CD8-positive, alpha-beta memory T cell (primary cell): ENCODE measurements around the gene SF1. TPM values are rescaled to one million over a fixed set of nuclear protein-coding genes. Genes with fewer than 3 reads are reported as not detected.

ENCODE experiments used
- CTCF ChIA-PET: fragments of 350-600 bp; sonication (Branson Sonifier 250); formaldehyde crosslinking; loops from one replicate; lab custom pipeline; 2021; ENCODE audit warnings: antibody characterized with exemption; lab: Charles Lee
- POLR2A ChIA-PET: fragments of 350-600 bp; sonication (Branson Sonifier 250); formaldehyde crosslinking; loops from one replicate; lab custom pipeline; 2021; ENCODE audit warnings: antibody characterized with exemption; lab: Charles Lee
- DNase-seq, 5 donors: peaks; one replicate each; pipeline versions ENCODE4 v3.0.0 to v3.0.0-alpha.2; 2020 to 2022; ENCODE audit warnings: mixed read lengths in 1 of 5
- H3K27ac ChIP-seq: one replicate; pipeline ENCODE4 v1.7.0; 2013; ENCODE audit warnings: low read depth, mild to moderate bottlenecking, low read length, moderate library complexity
- H3K27me3 ChIP-seq: 2 replicates; pipeline ENCODE4 v1.7.0; 2013; ENCODE audit warnings: low read length, mild to moderate bottlenecking; ENCODE audit not compliant: insufficient read depth, poor library complexity, severe bottlenecking
- H3K36me3 ChIP-seq: 2 replicates; pipeline ENCODE4 v1.7.0; 2013; ENCODE audit warnings: mild to moderate bottlenecking, low read length, moderate library complexity; ENCODE audit not compliant: insufficient read depth
- H3K4me1 ChIP-seq: 2 replicates; pipeline ENCODE4 v1.7.0; 2013; ENCODE audit warnings: mild to moderate bottlenecking, low read length, moderate library complexity; ENCODE audit not compliant: insufficient read depth
- H3K4me3 ChIP-seq: 2 replicates; pipeline ENCODE4 v1.7.0; 2013; ENCODE audit warnings: mild to moderate bottlenecking, low read length
- H3K9me3 ChIP-seq: 2 replicates; pipeline ENCODE4 v1.7.0; 2013; ENCODE audit warnings: mild to moderate bottlenecking, low read length
- H3K27ac Mint-ChIP-seq, 8 donors: one replicate each; pipeline ENCODE4 v1.8.0; 2020 to 2021; ENCODE audit warnings: mixed read lengths in 8 of 8, mild to moderate bottlenecking in 6 of 8, inconsistent platforms in 3 of 8, moderate library complexity in 3 of 8
- H3K27me3 Mint-ChIP-seq, 2 donors: one replicate each; pipeline ENCODE4 v1.8.0; 2020 to 2021; ENCODE audit warnings: mixed read lengths in 2 of 2, mild to moderate bottlenecking in 1 of 2, moderate library complexity in 1 of 2
- H3K36me3 Mint-ChIP-seq, 3 donors: one replicate each; pipeline ENCODE4 v1.8.0; 2020 to 2021; ENCODE audit warnings: mixed read lengths in 3 of 3, inconsistent platforms in 1 of 3, mild to moderate bottlenecking in 1 of 3
- H3K4me1 Mint-ChIP-seq, 3 donors: one replicate each; pipeline ENCODE4 v1.8.0; 2020 to 2021; ENCODE audit warnings: mixed read lengths in 3 of 3, inconsistent platforms in 1 of 3, mild to moderate bottlenecking in 1 of 3
- H3K4me3 Mint-ChIP-seq, 7 donors: one replicate each; pipeline ENCODE4 v1.8.0; 2020 to 2021; ENCODE audit warnings: mixed read lengths in 7 of 7, mild to moderate bottlenecking in 6 of 7, moderate library complexity in 4 of 7, inconsistent platforms in 2 of 7
- H3K9me3 Mint-ChIP-seq, 5 donors: one replicate each; pipeline ENCODE4 v1.8.0; 2020 to 2022; ENCODE audit warnings: mixed read lengths in 5 of 5, mild to moderate bottlenecking in 3 of 5, moderate library complexity in 2 of 5, inconsistent platforms in 1 of 5
- polyA plus RNA-seq: library from polyadenylated mRNA; unstranded; fragments of 300-500 nt; fragmentation: Illumina TruSeq; gene quantifications from one replicate; pipeline ENCODE4 v1.2.3, GENCODE V29; 2021
- total RNA-seq, 2 experiments: library from RNA; stranded (reverse); gene quantifications; one replicate each; pipeline ENCODE4 v1.2.3, GENCODE V29; 2021

The SF1 gene
- total and polyA plus RNA-seq, 3 experiments from 2014 or later, result 176 to 423 (median 403) TPM

DNA sequence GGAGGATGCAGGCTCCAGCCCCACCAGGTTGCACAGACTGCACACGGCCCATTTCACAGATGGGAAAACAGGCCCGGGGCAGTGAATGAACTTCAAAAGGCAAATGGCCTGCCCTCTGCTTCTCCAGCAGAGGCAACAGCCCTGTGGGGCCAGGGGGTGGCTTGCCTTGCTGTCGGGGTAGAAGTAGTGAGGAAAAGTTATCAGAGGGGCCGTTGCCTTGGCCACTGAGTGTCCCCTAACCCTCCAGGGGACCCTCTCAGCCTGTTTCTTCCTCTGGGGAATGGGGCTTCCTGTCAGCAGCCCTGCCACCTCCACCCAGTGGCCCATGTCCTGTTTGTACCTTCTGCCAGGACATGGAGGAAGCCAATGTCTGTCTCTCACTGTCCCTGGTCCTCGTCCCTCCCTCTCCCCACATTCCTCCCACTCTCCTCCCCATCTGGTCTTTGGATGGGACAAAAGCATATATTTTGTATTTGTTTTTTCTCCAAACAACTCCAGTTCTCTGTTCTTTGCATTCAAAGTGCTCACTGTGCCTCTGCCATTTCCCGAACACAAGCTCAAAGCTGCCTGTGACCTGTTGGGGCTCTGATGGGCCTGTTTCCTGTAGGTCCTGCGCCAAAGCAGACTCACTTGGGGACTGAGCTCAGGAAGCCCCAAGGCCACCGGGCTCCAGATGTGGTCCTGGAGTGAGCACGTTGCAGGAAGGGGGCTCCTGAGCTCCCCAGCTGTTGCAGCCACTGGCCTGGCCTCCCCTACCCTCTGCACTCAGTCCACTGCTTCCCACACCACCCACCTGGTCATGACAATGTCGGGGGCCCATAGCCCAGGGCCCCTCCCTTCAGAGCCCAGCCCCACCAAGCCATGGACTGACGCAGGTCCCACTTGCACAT lies 15.2 kb upstream of the SF1 start:
- DNase-seq, result no peak
- peaks cover 6 to 22% (median 11%) of the 10 kb centered on the region in 3 donors for H3K4me1 Mint-ChIP-seq
- Histone ChIP-seq H3K27me3 (no peaks in the 10 kb centered on the region), H3K4me3 (no peak overlapping the region), H3K27ac (no peak overlapping the region), H3K4me1 (no peaks in the 10 kb centered on the region), H3K36me3 (no peaks in the 10 kb centered on the region), H3K9me3 (no peaks in the 10 kb centered on the region)
- peaks cover 0 to 68% (median 8%) of the 10 kb centered on the region in 3 donors for H3K36me3 Mint-ChIP-seq
- H3K9me3 Mint-ChIP-seq, result no peaks in the 10 kb centered on the region
- POLR2A ChIA-PET, result interaction anchor here (0.5 to 1.1 kb wide), 2 partner anchors 12 to 18 kb away, joined by 3 read pairs; no protein-coding TSS in a partner anchor
- H3K4me3 Mint-ChIP-seq, result no peak overlapping the region
- CTCF ChIA-PET, result interaction anchor here (0.9 to 1.8 kb wide), 4 partner anchors 8 to 100 kb away, joined by 3 to 5 read pairs (median 3); partner anchors contain the start of gene SF1
- H3K27me3 Mint-ChIP-seq, result peaks cover 0 to 1% of the 10 kb centered on the region in 2 donors
- peak overlapping the region in 6 of 8 donors; percentile 17 to 89 (median 62) for H3K27ac Mint-ChIP-seq

DNA sequence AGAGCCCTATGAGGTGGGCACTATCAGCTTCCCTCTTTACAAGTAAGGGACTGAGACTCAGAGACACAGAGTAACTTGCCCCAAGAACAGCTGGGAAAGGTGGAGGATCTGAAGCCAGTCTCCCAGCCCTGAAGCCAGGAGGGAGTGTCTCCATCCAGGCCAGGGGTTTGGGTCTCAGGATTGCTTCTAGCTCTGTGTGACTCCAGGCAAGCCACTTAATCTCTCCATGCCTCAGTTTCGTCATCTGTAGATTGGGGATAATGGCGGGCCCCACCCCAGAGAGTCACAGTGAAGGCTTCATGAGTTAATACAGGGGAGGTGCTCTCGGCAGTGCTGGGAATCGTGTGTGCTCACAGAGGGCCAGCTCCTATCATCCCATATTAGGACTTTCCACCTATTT lies 14.1 kb upstream of the SF1 start:
- Histone ChIP-seq H3K4me3 (no peak overlapping the region), H3K9me3 (no peaks in the 10 kb centered on the region), H3K27ac (no peak overlapping the region), H3K36me3 (no peaks in the 10 kb centered on the region), H3K4me1 (peaks cover 5% of the 10 kb centered on the region), H3K27me3 (no peaks in the 10 kb centered on the region)
- H3K27ac Mint-ChIP-seq, result peak overlapping the region in 3 of 8 donors; percentile 61 to 64 (median 62)
- peaks cover 0 to 70% (median 8%) of the 10 kb centered on the region in 3 donors for H3K36me3 Mint-ChIP-seq
- H3K4me1 Mint-ChIP-seq, result peaks cover 9 to 26% (median 13%) of the 10 kb centered on the region in 3 donors
- H3K9me3 Mint-ChIP-seq, result no peaks in the 10 kb centered on the region
- CTCF ChIA-PET, result interaction anchor here (1.0 kb wide), 1 partner anchor 50 kb away, joined by 3 read pairs; no protein-coding TSS in a partner anchor
- POLR2A ChIA-PET, result interaction anchor here (0.9 to 1.1 kb wide), 3 partner anchors 10 to 48 kb away, joined by 3 to 4 read pairs (median 3); no protein-coding TSS in a partner anchor
- H3K4me3 Mint-ChIP-seq, result no peak overlapping the region
- H3K27me3 Mint-ChIP-seq, result peaks cover 0 to 1% of the 10 kb centered on the region in 2 donors
- DNase-seq, result no peak

DNA sequence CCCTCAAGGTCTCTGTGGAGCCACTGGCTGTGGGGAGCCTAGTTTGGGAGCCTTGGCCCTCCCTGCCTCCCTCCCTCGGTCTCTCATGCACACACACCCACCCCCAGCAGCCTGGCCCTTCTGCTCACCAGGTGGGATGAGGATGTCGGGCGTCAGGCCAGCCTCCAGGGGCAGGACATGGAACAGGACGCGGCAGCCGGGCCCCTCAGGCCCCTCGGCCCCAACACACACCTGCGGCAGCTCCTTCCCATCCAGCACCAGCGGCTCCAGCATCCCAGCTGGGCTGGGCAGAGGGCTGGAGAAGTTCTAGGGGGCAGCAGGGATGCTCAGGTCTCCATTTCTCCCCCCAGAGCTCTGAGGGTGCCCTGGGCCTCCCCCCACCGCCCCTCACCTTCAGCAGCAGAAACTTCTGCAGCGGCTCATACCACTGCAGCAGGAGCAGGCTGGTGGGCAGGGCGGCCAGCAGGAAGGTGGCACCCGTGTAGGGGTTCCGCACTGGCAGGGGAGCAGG lies 13.5 kb upstream of the SF1 start:
- Histone ChIP-seq H3K4me1 (peaks cover 7% of the 10 kb centered on the region), H3K27me3 (no peaks in the 10 kb centered on the region), H3K27ac (no peak overlapping the region), H3K4me3 (no peak overlapping the region), H3K36me3 (no peaks in the 10 kb centered on the region), H3K9me3 (no peaks in the 10 kb centered on the region)
- peaks cover 0 to 68% (median 8%) of the 10 kb centered on the region in 3 donors for H3K36me3 Mint-ChIP-seq
- H3K9me3 Mint-ChIP-seq, result no peaks in the 10 kb centered on the region
- peaks cover 11 to 26% (median 14%) of the 10 kb centered on the region in 3 donors for H3K4me1 Mint-ChIP-seq
- no peak overlapping the region for H3K27ac Mint-ChIP-seq
- DNase-seq, result no peak
- H3K27me3 Mint-ChIP-seq, result peaks cover 0 to 1% of the 10 kb centered on the region in 2 donors
- CTCF ChIA-PET, result interaction anchor here (1.0 kb wide), 1 partner anchor 50 kb away, joined by 3 read pairs; no protein-coding TSS in a partner anchor
- POLR2A ChIA-PET, result interaction anchor here (0.9 to 1.1 kb wide), 3 partner anchors 10 to 47 kb away, joined by 3 to 4 read pairs (median 3); no protein-coding TSS in a partner anchor
- no peak overlapping the region for H3K4me3 Mint-ChIP-seq

DNA sequence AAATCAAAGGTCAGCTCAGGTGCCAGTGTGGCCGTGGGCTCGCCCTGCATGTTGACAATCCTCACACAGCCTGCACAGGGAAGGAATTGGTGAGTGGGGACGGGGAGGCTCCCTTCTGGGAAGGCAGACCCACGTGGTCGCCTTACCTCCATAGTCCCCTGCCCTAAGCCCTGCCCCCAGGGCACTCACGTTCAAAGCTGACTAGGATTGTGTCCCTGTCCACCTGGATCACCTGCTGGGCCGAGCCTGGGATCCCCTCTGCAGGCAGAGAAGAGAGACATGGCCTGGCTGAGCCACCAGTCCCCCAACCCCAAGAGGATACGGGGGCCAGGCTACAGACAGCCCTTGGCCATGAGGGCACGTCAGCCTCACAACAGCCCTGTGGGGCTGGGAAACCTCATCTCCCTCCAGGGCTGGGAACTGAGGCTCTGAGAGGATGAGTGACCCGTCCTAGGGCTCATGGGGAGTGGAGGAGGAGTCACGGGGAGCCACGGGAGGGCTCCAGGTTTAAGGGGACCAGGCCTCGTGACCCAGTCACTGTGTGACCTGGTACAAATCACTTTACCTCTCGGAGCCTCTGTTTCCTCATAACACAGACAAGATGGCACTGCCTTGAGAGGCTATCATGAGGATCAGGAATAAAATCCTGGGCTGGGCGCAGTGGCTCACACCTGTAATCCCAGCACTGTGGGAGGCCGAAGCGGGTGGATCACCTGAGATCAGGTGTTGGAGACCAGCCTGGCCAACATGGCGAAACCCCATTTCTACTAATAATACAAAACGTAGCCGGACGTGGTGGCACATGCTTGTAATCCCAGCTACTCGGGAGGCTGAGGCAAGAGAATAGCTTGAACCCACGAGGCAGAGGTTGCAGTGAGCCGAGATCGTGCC lies 12.1 kb upstream of the SF1 start:
- POLR2A ChIA-PET, result no interaction called here
- H3K9me3 ChIP-seq, result no peaks in the 10 kb centered on the region
- DNase-seq, result no peak
- CTCF ChIA-PET, result no interaction called here
- H3K27ac ChIP-seq, result no peak overlapping the region
- Mint-ChIP-seq H3K4me3 (no peak overlapping the region), H3K4me1 (peaks cover 11 to 18% (median 11%) of the 10 kb centered on the region in 3 donors), H3K9me3 (no peaks in the 10 kb centered on the region), H3K27ac (peak overlapping the region in 1 of 8 donors; percentile 14), H3K27me3 (peaks cover 0 to 1% of the 10 kb centered on the region in 2 donors), H3K36me3 (peaks cover 0 to 56% (median 8%) of the 10 kb centered on the region in 3 donors)
- H3K36me3 ChIP-seq, result no peaks in the 10 kb centered on the region
- H3K27me3 ChIP-seq, result no peaks in the 10 kb centered on the region
- H3K4me1 ChIP-seq, result peaks cover 7% of the 10 kb centered on the region
- no peak overlapping the region for H3K4me3 ChIP-seq

DNA sequence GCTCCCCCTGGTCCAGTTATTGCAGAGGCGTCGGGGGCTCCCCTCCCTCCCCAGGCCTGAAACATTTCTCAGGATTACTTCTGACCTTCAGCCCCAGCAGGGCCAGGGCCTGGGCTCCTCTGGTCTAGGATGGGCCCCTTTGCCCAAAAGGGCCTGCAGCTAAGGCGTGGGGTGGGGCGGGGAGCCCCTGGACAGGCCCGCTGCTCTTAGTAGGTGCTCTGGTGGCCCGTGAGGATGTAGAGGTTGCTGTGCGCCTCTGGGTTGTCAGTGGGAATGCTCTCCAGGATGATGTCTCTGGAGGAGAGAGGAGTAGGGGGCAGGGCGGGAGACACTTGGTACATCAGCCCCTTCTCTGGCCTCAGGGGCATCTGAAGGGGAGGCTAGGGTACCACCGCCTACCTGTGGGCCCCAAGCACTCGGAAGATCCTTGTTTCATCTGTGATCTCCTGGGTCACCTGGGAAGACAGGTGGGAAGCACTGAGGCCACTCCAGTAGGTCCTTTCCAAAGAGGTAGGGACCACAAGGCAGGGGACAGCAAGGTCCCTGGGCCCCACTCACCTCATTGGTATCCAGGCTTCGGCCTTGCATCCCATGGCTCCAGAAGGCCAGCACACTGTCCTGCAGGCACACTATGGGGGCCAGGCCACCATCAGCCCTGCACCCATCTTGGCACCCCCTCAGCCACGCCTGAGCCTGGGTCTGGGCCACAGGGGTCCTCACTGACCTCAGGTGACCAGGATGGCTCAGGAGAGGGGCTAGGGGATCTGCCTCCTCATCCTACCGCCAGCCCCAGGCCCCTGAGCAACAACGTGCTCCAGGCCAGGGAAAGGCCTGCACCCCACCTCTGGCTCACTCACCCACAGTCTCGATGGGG lies 11.2 kb upstream of the SF1 start:
- Mint-ChIP-seq H3K27ac (peak overlapping the region in 1 of 8 donors; percentile 14), H3K4me1 (peaks cover 7 to 14% (median 7%) of the 10 kb centered on the region in 3 donors), H3K27me3 (peaks cover 0 to 1% of the 10 kb centered on the region in 2 donors), H3K9me3 (no peaks in the 10 kb centered on the region), H3K4me3 (no peak overlapping the region), H3K36me3 (peaks cover 0 to 53% (median 8%) of the 10 kb centered on the region in 3 donors)
- peaks cover 7% of the 10 kb centered on the region for H3K4me1 ChIP-seq
- POLR2A ChIA-PET, result interaction anchor here (1.4 kb wide), 1 partner anchor 11 kb away, joined by 6 read pairs; the partner anchor contains the start of gene SF1
- no peaks in the 10 kb centered on the region for H3K36me3 ChIP-seq
- H3K9me3 ChIP-seq, result no peaks in the 10 kb centered on the region
- no peaks in the 10 kb centered on the region for H3K27me3 ChIP-seq
- H3K27ac ChIP-seq, result no peak overlapping the region
- H3K4me3 ChIP-seq, result no peak overlapping the region
- DNase-seq, result no peak
- CTCF ChIA-PET, result interaction anchor here (1.5 kb wide), 1 partner anchor 104 kb away, joined by 3 read pairs; no protein-coding TSS in a partner anchor

DNA sequence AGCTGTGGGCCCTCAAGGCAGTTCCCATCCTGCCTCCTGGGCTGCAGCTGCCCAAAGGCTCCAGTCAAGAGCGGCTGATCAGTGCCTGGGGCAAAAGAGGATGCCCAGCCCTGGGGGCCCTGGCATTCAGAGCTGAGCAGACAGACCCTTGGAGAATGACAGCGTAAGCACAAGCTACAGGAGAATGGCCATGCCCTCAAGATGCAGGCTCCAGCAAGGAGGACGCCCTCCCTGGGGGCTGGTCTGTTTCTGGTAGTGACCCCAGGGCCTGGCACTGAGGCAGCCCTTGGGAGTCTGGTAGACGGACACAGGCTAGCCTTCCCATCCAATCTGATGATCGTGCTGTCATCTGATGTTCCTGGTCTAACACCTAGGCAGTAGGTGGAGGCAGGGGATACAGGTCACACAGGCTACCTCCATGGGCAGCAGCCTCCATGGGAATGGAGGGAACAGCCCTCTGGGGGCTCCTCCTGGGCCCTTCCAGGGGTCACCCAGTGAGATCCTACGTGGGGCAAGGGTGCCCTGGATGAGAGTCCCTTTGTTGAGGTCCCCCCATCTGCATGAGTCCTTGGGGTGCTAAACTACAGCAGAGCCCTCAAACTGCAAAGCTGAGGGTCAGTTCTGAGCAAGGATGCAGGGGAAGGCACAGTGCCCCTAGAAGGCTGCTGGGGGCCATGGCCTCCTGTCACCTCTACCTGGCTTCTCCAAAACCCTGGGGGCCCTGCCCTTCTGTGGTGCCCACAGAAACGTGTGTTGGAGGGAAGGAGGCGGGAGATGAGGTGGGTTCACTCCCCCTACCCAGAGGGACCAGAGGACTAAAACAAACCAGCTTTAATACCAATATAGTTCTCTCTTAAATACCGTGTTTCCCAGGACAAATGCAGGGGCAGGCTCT lies 10.2 kb upstream of the SF1 start:
- Mint-ChIP-seq H3K27ac (peak overlapping the region in 2 of 8 donors; percentile 39 to 70), H3K27me3 (peaks cover 0 to 1% of the 10 kb centered on the region in 2 donors), H3K36me3 (peaks cover 0 to 46% (median 8%) of the 10 kb centered on the region in 3 donors), H3K9me3 (no peaks in the 10 kb centered on the region), H3K4me3 (no peak overlapping the region), H3K4me1 (peaks cover 5 to 6% (median 5%) of the 10 kb centered on the region in 3 donors)
- H3K27me3 ChIP-seq, result no peaks in the 10 kb centered on the region
- no peak overlapping the region for H3K4me3 ChIP-seq
- POLR2A ChIA-PET, result interaction anchor here (1.4 kb wide), 1 partner anchor 10 kb away, joined by 6 read pairs; the partner anchor contains the start of gene SF1
- DNase-seq, result no peak
- peaks cover 7% of the 10 kb centered on the region for H3K4me1 ChIP-seq
- no peak overlapping the region for H3K27ac ChIP-seq
- H3K36me3 ChIP-seq, result no peaks in the 10 kb centered on the region
- no peaks in the 10 kb centered on the region for H3K9me3 ChIP-seq
- CTCF ChIA-PET, result interaction anchor here (1.0 to 1.5 kb wide), 4 partner anchors 9 to 105 kb away, joined by 3 to 9 read pairs (median 4); partner anchors contain the start of gene SF1
